Measurements from ENCODE around the gene GCAT. TPM values are rescaled to one million over a fixed set of nuclear protein-coding genes. Genes with fewer than 3 reads are reported as not detected.
"Not testable (repeated sequence)": the region's sequence is repeated elsewhere in the genome, so short reads cannot be mapped to it uniquely, and the experiment has no call there.

Gene GCAT
- total RNA-seq, 1 donor from 2014 or later: 4.1 TPM

GRCh38 chr22:37792494-37792893, 15.2 kb upstream of the GCAT start:
- Mint-ChIP-seq H3K27ac (ENCODE audit: unreplicated experiment) (no peak overlapping the region), H3K36me3 (ENCODE audit: low read depth, unreplicated experiment) (no peaks in the 10 kb centered on the region), H3K4me3 (ENCODE audit: unreplicated experiment) (no peak overlapping the region), H3K9me3 (ENCODE audit: unreplicated experiment) (no peaks in the 10 kb centered on the region), H3K4me1 (ENCODE audit: unreplicated experiment) (peaks cover 2% of the 10 kb centered on the region), H3K27me3 (ENCODE audit: unreplicated experiment) (peaks cover 4% of the 10 kb centered on the region)
- TF ChIP-seq, protein P1, sequence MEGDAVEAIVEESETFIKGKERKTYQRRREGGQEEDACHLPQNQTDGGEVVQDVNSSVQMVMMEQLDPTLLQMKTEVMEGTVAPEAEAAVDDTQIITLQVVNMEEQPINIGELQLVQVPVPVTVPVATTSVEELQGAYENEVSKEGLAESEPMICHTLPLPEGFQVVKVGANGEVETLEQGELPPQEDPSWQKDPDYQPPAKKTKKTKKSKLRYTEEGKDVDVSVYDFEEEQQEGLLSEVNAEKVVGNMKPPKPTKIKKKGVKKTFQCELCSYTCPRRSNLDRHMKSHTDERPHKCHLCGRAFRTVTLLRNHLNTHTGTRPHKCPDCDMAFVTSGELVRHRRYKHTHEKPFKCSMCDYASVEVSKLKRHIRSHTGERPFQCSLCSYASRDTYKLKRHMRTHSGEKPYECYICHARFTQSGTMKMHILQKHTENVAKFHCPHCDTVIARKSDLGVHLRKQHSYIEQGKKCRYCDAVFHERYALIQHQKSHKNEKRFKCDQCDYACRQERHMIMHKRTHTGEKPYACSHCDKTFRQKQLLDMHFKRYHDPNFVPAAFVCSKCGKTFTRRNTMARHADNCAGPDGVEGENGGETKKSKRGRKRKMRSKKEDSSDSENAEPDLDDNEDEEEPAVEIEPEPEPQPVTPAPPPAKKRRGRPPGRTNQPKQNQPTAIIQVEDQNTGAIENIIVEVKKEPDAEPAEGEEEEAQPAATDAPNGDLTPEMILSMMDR (IDR thresholded peaks at IDR 0.05; ENCODE audit: unreplicated experiment): no peak
- DNase-seq (ENCODE audit: low spot score): no peak

GRCh38 chr22:37794376-37794775, 13.4 kb upstream of the GCAT start:
- H3K36me3 Mint-ChIP-seq (ENCODE audit: low read depth, unreplicated experiment): no peaks in the 10 kb centered on the region
- no peaks in the 10 kb centered on the region for H3K9me3 Mint-ChIP-seq (ENCODE audit: unreplicated experiment)
- H3K4me3 Mint-ChIP-seq (ENCODE audit: unreplicated experiment): no peak overlapping the region
- H3K4me1 Mint-ChIP-seq (ENCODE audit: unreplicated experiment): peaks cover 2% of the 10 kb centered on the region
- peaks cover 11% of the 10 kb centered on the region for H3K27me3 Mint-ChIP-seq (ENCODE audit: unreplicated experiment)
- TF ChIP-seq, protein P1 (IDR thresholded peaks at IDR 0.05; ENCODE audit: unreplicated experiment): no peak
- DNase-seq (ENCODE audit: low spot score): no peak
- no peak overlapping the region for H3K27ac Mint-ChIP-seq (ENCODE audit: unreplicated experiment)

- Mint-ChIP-seq H3K9me3 (ENCODE audit: unreplicated experiment) (no peaks in the 10 kb centered on the region), H3K27ac (ENCODE audit: unreplicated experiment) (no peak overlapping the region), H3K27me3 (ENCODE audit: unreplicated experiment) (peaks cover 11% of the 10 kb centered on the region), H3K4me1 (ENCODE audit: unreplicated experiment) (peaks cover 2% of the 10 kb centered on the region), H3K4me3 (ENCODE audit: unreplicated experiment) (no peak overlapping the region), H3K36me3 (ENCODE audit: low read depth, unreplicated experiment) (no peaks in the 10 kb centered on the region)
- TF ChIP-seq, protein P1 (IDR thresholded peaks at IDR 0.05; ENCODE audit: unreplicated experiment): no peak
- DNase-seq (ENCODE audit: low spot score): no peak
Observed at GRCh38 chr22:37796079-37796478, 11.7 kb upstream of the GCAT start.

DNA sequence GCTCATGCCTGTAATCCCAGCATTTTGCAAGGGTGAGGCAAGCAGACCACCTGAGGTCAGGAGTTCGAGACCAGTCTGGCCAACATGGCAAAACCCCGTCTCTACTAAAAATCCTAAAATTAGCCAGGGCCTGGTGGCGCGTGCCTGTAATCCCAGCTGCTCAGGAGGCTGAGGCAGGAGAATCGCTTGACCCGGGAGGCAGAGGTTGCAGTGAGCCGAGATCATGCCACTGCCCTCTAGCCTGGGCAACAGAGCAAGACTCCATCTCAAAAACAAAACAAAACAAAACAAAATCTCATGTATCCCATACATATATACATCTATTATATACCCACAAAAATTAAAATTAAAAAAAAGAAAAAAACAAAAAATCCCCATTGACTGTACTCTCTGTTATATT, 10.5 kb upstream of the GCAT start:
- not testable (repeated sequence) for DNase-seq (ENCODE audit: low spot score); H3K36me3 Mint-ChIP-seq (ENCODE audit: low read depth, unreplicated experiment); H3K27ac Mint-ChIP-seq (ENCODE audit: unreplicated experiment); H3K4me3 Mint-ChIP-seq (ENCODE audit: unreplicated experiment); H3K4me1 Mint-ChIP-seq (ENCODE audit: unreplicated experiment); H3K9me3 Mint-ChIP-seq (ENCODE audit: unreplicated experiment)
- peaks cover 11% of the 10 kb centered on the region for H3K27me3 Mint-ChIP-seq (ENCODE audit: unreplicated experiment)

GRCh38 chr22:37797874-37798500, 9.7 kb upstream of the GCAT start:
- no peaks in the 10 kb centered on the region for H3K36me3 Mint-ChIP-seq (ENCODE audit: low read depth, unreplicated experiment)
- peaks cover 5% of the 10 kb centered on the region for H3K4me1 Mint-ChIP-seq (ENCODE audit: unreplicated experiment)
- TF ChIP-seq, protein P1 (IDR thresholded peaks at IDR 0.05; ENCODE audit: unreplicated experiment): no peak
- H3K27me3 Mint-ChIP-seq (ENCODE audit: unreplicated experiment): peaks cover 11% of the 10 kb centered on the region
- no peak overlapping the region for H3K4me3 Mint-ChIP-seq (ENCODE audit: unreplicated experiment)
- H3K27ac Mint-ChIP-seq (ENCODE audit: unreplicated experiment): no peak overlapping the region
- no peak for DNase-seq (ENCODE audit: low spot score)
- H3K9me3 Mint-ChIP-seq (ENCODE audit: unreplicated experiment): no peaks in the 10 kb centered on the region

DNA sequence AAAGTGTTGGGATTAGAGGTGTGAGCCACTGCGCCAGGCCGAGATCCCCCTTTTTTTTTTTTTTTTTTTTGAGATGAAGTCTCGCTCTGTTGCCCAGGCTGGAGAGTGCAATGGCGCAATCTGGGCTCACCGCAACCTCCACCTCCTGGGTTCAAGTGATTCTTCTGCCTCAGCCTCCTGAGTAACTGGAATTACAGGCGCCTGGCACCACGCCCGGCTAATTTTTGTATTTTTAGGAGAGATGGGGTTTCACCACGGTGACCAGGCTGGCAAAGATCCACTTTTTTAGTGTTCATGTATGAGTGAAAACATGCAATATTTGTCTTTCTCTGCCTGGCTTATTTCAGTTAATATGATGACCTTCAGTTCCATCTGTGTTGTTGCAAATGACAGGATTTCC, 7.8 kb upstream of the GCAT start:
- Mint-ChIP-seq H3K27me3 (ENCODE audit: unreplicated experiment) (peaks cover 12% of the 10 kb centered on the region), H3K4me1 (ENCODE audit: unreplicated experiment) (peaks cover 12% of the 10 kb centered on the region)
- not testable (repeated sequence) for H3K4me3 Mint-ChIP-seq (ENCODE audit: unreplicated experiment)

More for the DNA sequence above, 7.8 kb upstream of the GCAT start:
- not testable (repeated sequence) for H3K9me3 Mint-ChIP-seq (ENCODE audit: unreplicated experiment); H3K27ac Mint-ChIP-seq (ENCODE audit: unreplicated experiment); H3K36me3 Mint-ChIP-seq (ENCODE audit: low read depth, unreplicated experiment); DNase-seq (ENCODE audit: low spot score)

All from endothelial cell (in vitro differentiated cells).